Fibroblast of lung (primary cell): ENCODE measurements around the gene PTPRM.

Experiments
- CTCF ChIP-seq, 2 donors: IDR thresholded peaks in 1 of 2; conservative IDR thresholded peaks in 1 of 2; 1 replicate in 1 of 2; 2 replicates in 1 of 2; pipeline ENCODE4 v1.5.1; 2011 to 2012; ENCODE audit warnings: low read length in 2 of 2, control low read depth in 1 of 2, inconsistent platforms in 1 of 2, low read depth in 1 of 2, mild to moderate bottlenecking in 1 of 2
- EZH2 ChIP-seq: IDR thresholded peaks from 2 replicates; pipeline ENCODE4 v1.5.1; 2012; ENCODE audit warnings: low read length, control low read depth, mild to moderate bottlenecking; ENCODE audit errors: missing control alignments

- TF ChIP-seq CTCF (conservative IDR thresholded peaks at IDR 0.05 in 1 of 2, IDR thresholded peaks at IDR 0.05 in 1 of 2; ENCODE audit: low read depth in 1 of 2, low read length in 2 of 2) (no peak), EZH2 (no peak)
These were observed 856.0 kb downstream of the PTPRM start for GRCh38 chr18:8423051-8423557.
